Measurements from ENCODE around the gene SOWAHC. TPM values are rescaled to one million over a fixed set of nuclear protein-coding genes. Genes with fewer than 3 reads are reported as not detected.

The SOWAHC gene
- total and polyA plus RNA-seq, 2 of the 13 experiments (the other 11 are each of a cell fraction or from before 2014, with no cell fraction given), result 21.2 to 22.5 TPM

GRCh38 chr2:109615637-109616144 lies 1.5 kb downstream of the SOWAHC start (continued):
- TF ChIP-seq ZNF329 (CRISPR knock-in tag; IDR thresholded peaks at IDR 0.05; ENCODE audit: low read depth), result 0 out of 2 replicates have a peak, but pooled peaks have one; percentile 13
- TF ChIP-seq ESRRA (CRISPR knock-in tag; IDR thresholded peaks at IDR 0.05; ENCODE audit: low read depth), result 0 out of 2 replicates have a peak, but pooled peaks have one; percentile 23
- peak; percentile 1; the same call in 1 of the 2 replicates for TF ChIP-seq ZNF616 (CRISPR knock-in tag; IDR thresholded peaks at IDR 0.05; ENCODE audit: low read depth)
- TF ChIP-seq ZSCAN25 (CRISPR knock-in tag; IDR thresholded peaks at IDR 0.05), result peak; percentile 63; the same call in 1 of the 2 replicates
- no peak for TF ChIP-seq LCORL (IDR thresholded peaks at IDR 0.05)
- TF ChIP-seq LCORL (CRISPR knock-in tag; IDR thresholded peaks at IDR 0.05), result no peak
- TF ChIP-seq ZNF292 (CRISPR knock-in tag; IDR thresholded peaks at IDR 0.05; ENCODE audit: borderline replicate concordance, low read depth), result no peak; the same call in 1 of the 2 replicates
- TF ChIP-seq MTA1 (CRISPR knock-in tag; IDR thresholded peaks at IDR 0.05; ENCODE audit: borderline replicate concordance), result peak; percentile 28; the same call in 1 of the 2 replicates
- peak; percentile 18 for TF ChIP-seq XRCC5 (optimal IDR thresholded peaks at IDR 0.05; ENCODE audit: low read length)
- peak; percentile 12 for TF ChIP-seq ZNF781 (CRISPR knock-in tag; IDR thresholded peaks at IDR 0.05; ENCODE audit: borderline replicate concordance, not compliant biosample characterization)
- TF ChIP-seq KLF16 (CRISPR knock-in tag; IDR thresholded peaks at IDR 0.05), result peak; percentile 44 to 91; a peak in 3 of 4 replicates
- TF ChIP-seq RXRA (CRISPR knock-in tag; IDR thresholded peaks at IDR 0.05), result 0 out of 2 replicates have a peak, but pooled peaks have one; percentile 10
- no peak for TF ChIP-seq CENPX (CRISPR knock-in tag; IDR thresholded peaks at IDR 0.05)
- peak; percentile 42; the same call in 1 of the 2 replicates for TF ChIP-seq ZNF878 (CRISPR knock-in tag; IDR thresholded peaks at IDR 0.05)
- TF ChIP-seq SP2 (CRISPR knock-in tag; IDR thresholded peaks at IDR 0.05), result no peak
- peak; percentile 79; the same call in 1 of the 2 replicates for TF ChIP-seq ZNF761 (CRISPR knock-in tag; conservative IDR thresholded peaks at IDR 0.05)
- peak; percentile 54; the same call in 1 of the 2 replicates for TF ChIP-seq PHF21A (CRISPR knock-in tag; IDR thresholded peaks at IDR 0.05)
- TF ChIP-seq ZFX (CRISPR knock-in tag; IDR thresholded peaks at IDR 0.05; ENCODE audit: low read depth), result peak; percentile 22; the same call in 1 of the 2 replicates
- TF ChIP-seq ZNF737 (CRISPR knock-in tag; IDR thresholded peaks at IDR 0.05; ENCODE audit: borderline replicate concordance), result 0 out of 2 replicates have a peak, but pooled peaks have one; percentile 21
- TF ChIP-seq KDM5A (IDR thresholded peaks at IDR 0.05; ENCODE audit: borderline replicate concordance, low read length), result peak; percentile 66; the same call in 1 of the 2 replicates
- 0 out of 2 replicates have a peak, but pooled peaks have one; percentile 14 for TF ChIP-seq ZNF430 (CRISPR knock-in tag; IDR thresholded peaks at IDR 0.05)
- TF ChIP-seq ZBTB2 (CRISPR knock-in tag; IDR thresholded peaks at IDR 0.05; ENCODE audit: low read depth), result no peak
- TF ChIP-seq ZNF343 (CRISPR knock-in tag; IDR thresholded peaks at IDR 0.05), result 0 out of 2 replicates have a peak, but pooled peaks have one; percentile 70
- TF ChIP-seq MAZ (IDR thresholded peaks at IDR 0.05; ENCODE audit: borderline replicate concordance, low read depth, low read length), result peak; percentile 30; the same call in 1 of the 2 replicates
- TF ChIP-seq MAZ (CRISPR knock-in tag; IDR thresholded peaks at IDR 0.05; ENCODE audit: low read depth), result peak; percentile 62; the same call in 1 of the 2 replicates
